GM10266 (cell line): ENCODE results near the gene NR2F1-AS1.

Source experiments
- DNase-seq: peaks from one replicate; pipeline ENCODE4 v3.0.0; 2012; ENCODE audit errors: extremely low spot score
- CTCF ChIP-seq: IDR thresholded peaks from 2 replicates; pipeline ENCODE4 v1.5.1; 2012; ENCODE audit warnings: mild to moderate bottlenecking, low read depth; ENCODE audit not compliant: control insufficient read depth, insufficient read depth; ENCODE audit errors: missing control alignments

The NR2F1-AS1 gene

GRCh38 chr5:93592883-93593282, 11.9 kb upstream of the NR2F1-AS1 start:
- no peak for TF ChIP-seq CTCF
- no peak for DNase-seq

DNA sequence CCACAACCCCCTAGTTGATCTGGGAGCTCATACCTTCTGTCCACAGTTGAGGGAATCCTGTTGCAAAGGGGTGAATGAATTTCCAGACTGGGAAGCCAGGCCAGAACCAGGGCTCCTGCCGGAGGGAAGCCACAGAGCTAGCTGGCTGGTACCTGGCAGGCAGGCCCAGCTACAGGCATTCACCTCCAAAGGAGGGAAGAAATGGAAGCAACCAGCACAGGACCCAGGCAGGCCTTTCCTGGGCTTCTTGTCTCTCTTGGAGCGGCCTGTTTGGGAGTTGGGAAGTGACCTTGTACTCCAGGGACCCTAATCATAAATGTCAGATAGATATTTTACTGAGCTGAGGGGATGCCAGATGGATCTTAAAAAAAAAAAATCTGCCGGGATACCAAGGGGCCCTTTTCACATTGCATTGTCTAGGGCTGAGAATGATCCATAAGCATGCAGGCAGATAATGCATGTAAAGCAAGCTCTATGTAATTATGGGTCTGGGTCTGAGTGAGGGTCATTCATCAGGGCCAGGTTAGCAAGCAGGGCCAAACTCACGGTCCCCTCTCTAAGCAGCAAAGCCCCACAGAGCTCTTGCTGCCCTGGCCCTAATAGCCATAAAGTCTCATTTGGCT, 10.4 kb upstream of the NR2F1-AS1 start:
- no peak for DNase-seq
- TF ChIP-seq CTCF = no peak

- no peak for TF ChIP-seq CTCF
- no peak for DNase-seq
Measured at GRCh38 chr5:93590493-93590892, 9.5 kb upstream of the NR2F1-AS1 start.

GRCh38 chr5:93589829-93590215, 8.8 kb upstream of the NR2F1-AS1 start:
- no peak for DNase-seq
- no peak for TF ChIP-seq CTCF

DNA sequence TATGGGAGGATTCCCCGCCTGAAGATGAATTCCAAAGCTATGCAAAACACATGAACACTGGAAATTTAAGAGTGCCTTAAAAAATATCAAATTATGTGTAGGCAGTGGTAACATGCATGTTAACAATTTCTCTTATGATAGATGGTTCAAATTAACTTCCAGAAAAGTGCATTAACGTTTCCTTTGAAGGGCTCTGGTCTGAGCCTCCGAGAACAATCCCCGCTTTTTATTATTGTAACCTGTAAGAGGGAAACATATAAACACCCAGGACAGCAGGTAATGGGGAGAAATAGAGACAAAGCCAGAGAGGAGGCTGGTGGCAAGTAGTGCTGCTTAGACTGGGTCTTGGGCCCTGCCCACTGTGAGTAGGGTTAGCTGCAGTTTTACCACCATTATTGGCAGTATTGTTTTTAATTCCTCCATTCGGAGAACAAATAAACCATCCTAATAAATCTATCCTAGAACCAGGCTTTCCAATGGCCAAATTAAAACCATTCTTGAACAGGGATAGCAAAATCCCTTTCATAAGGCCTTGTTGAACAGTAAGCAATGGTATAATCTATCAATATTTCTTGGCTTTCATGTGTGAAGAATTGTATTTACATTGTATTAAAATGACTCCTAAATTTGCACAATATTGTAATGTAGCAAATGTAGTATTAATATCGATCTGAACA, 8.3 kb upstream of the NR2F1-AS1 start:
- DNase-seq = no peak
- no peak for TF ChIP-seq CTCF

- no peak for DNase-seq
- no peak for TF ChIP-seq CTCF
Measured at GRCh38 chr5:93588352-93589151, 7.5 kb upstream of the NR2F1-AS1 start.
